IMR-90 (cell line): Measurements from ENCODE around the gene TM4SF18. TPM values are rescaled to one million over a fixed set of nuclear protein-coding genes. Genes with fewer than 3 reads are reported as not detected.

Experiments
- ATAC-seq: fragments of 200-7000 bp; cut with Tn5 transposase; 2 replicates; pipeline ENCODE4 v1.9.1; 2020; ENCODE audit warnings: low read depth, mild to moderate bottlenecking, moderate library complexity
- BruUV-seq: library from RNA; stranded (reverse); fragments of 400-500 nt; replicated peaks from 2 replicates; lab custom pipeline; 2021; lab: Mats Ljungman, UMichigan
- CTCF ChIA-PET: fragments of 300-600 bp; formaldehyde crosslinking; extraction: SDS; loops from one replicate; lab custom pipeline; 2021; ENCODE audit warnings: antibody characterized with exemption; lab: Yijun Ruan, JAX
- POLR2A ChIA-PET: fragments of 300-600 bp; sonication (Branson Sonifier 250); formaldehyde crosslinking; loops from one replicate; lab custom pipeline; 2022; ENCODE audit warnings: antibody characterized with exemption; ENCODE audit not compliant: unreplicated experiment; lab: Charles Lee
- DNase-seq: peaks from one replicate; pipeline ENCODE4 v3.0.0; 2013
- H2AFZ ChIP-seq: replicated peaks from 2 replicates; pipeline ENCODE3; 2013; ENCODE audit warnings: low read length, mild to moderate bottlenecking; ENCODE audit not compliant: poor library complexity
- H2AK5ac ChIP-seq: 2 replicates; pipeline ENCODE4 v1.6.1; 2013; ENCODE audit warnings: low read depth, low read length, inconsistent platforms
- H2AK9ac ChIP-seq: replicated peaks from 2 replicates; pipeline ENCODE3; 2013; ENCODE audit warnings: mild to moderate bottlenecking, low read depth, low read length, moderate library complexity; ENCODE audit not compliant: poor library complexity
- H2BK120ac ChIP-seq: 2 replicates; pipeline ENCODE4 v1.6.1; 2013; ENCODE audit warnings: low read depth, low read length, inconsistent platforms
- H2BK15ac ChIP-seq: 3 replicates; pipeline ENCODE4 v1.6.1; 2013; ENCODE audit warnings: low read depth, low read length, inconsistent platforms
- H2BK20ac ChIP-seq: 2 replicates; pipeline ENCODE4 v1.6.1; 2013; ENCODE audit warnings: low read depth, mild to moderate bottlenecking, inconsistent platforms, low read length, moderate library complexity
- H2BK5ac ChIP-seq: 2 replicates; pipeline ENCODE4 v1.6.1; 2013; ENCODE audit warnings: mild to moderate bottlenecking, low read depth, low read length, inconsistent platforms; ENCODE audit not compliant: poor library complexity, severe bottlenecking
- H3K14ac ChIP-seq: replicated peaks from 2 replicates; pipeline ENCODE4 v1.6.1; 2013; ENCODE audit warnings: low read depth, low read length, inconsistent platforms
- H3K18ac ChIP-seq: 2 replicates; pipeline ENCODE4 v1.6.1; 2013; ENCODE audit warnings: low read depth, low read length, control low read depth
- H3K23ac ChIP-seq: 2 replicates; pipeline ENCODE4 v1.6.1; 2013; ENCODE audit warnings: low read depth, low read length, inconsistent platforms
- H3K27ac ChIP-seq: 2 replicates; pipeline ENCODE4 v1.5.1; 2013; ENCODE audit warnings: mild to moderate bottlenecking, control low read depth, low read length; ENCODE audit not compliant: insufficient read depth
- H3K27me3 ChIP-seq: 2 replicates; pipeline ENCODE4 v1.6.1; 2013; ENCODE audit warnings: low read length; ENCODE audit not compliant: control insufficient read depth, insufficient read depth
- H3K36me3 ChIP-seq: 2 replicates; pipeline ENCODE4 v1.6.1; 2013; ENCODE audit warnings: low read length, mixed read lengths; ENCODE audit not compliant: control insufficient read depth, insufficient read depth
- H3K4ac ChIP-seq: 2 replicates; pipeline ENCODE4 v1.6.1; 2013; ENCODE audit warnings: low read depth, low read length, inconsistent platforms
- H3K4me1 ChIP-seq: 2 replicates; pipeline ENCODE4 v1.6.1; 2013; ENCODE audit warnings: low read length, mixed read lengths; ENCODE audit not compliant: control insufficient read depth, insufficient read depth
- H3K4me2 ChIP-seq: 2 replicates; pipeline ENCODE4 v1.6.1; 2013; ENCODE audit warnings: low read depth, mild to moderate bottlenecking, control low read depth, low read length, moderate library complexity
- H3K4me3 ChIP-seq: 2 replicates; pipeline ENCODE4 v1.5.1; 2013; ENCODE audit warnings: low read depth, mild to moderate bottlenecking, control low read depth, low read length, moderate library complexity; ENCODE audit not compliant: insufficient read depth
- H3K56ac ChIP-seq: 2 replicates; pipeline ENCODE4 v1.6.1; 2013; ENCODE audit warnings: low read length, inconsistent platforms; ENCODE audit not compliant: insufficient read depth; ENCODE audit errors: extremely low read depth
- H3K79me1 ChIP-seq, 2 experiments: 2 replicates each; pipeline ENCODE4 v1.6.1; 2013; ENCODE audit warnings: low read length in 2 of 2, inconsistent platforms in 1 of 2, low read depth in 1 of 2
- H3K9ac ChIP-seq: 2 replicates; pipeline ENCODE4 v1.6.1; 2013; ENCODE audit warnings: low read depth, low read length, control low read depth
- H3K9me1 ChIP-seq: 2 replicates; pipeline ENCODE4 v1.6.1; 2013; ENCODE audit warnings: low read length, inconsistent platforms; ENCODE audit not compliant: insufficient read depth
- H3K9me3 ChIP-seq: 2 replicates; pipeline ENCODE4 v1.6.1; 2013; ENCODE audit warnings: low read length; ENCODE audit not compliant: control insufficient read depth, insufficient read depth
- H4K20me1 ChIP-seq: 2 replicates; pipeline ENCODE4 v1.6.1; 2013; ENCODE audit warnings: low read length, inconsistent platforms; ENCODE audit not compliant: insufficient read depth
- H4K5ac ChIP-seq: 2 replicates; pipeline ENCODE4 v1.6.1; 2013; ENCODE audit warnings: mild to moderate bottlenecking, low read depth, low read length, control low read depth
- H4K8ac ChIP-seq, 2 experiments: 2 replicates each; pipeline ENCODE4 v1.6.1; 2013; ENCODE audit warnings: low read depth in 2 of 2, low read length in 2 of 2, control low read depth in 1 of 2, inconsistent platforms in 1 of 2
- H4K91ac ChIP-seq: 2 replicates; pipeline ENCODE4 v1.6.1; 2013; ENCODE audit warnings: low read depth, low read length, inconsistent platforms; ENCODE audit not compliant: insufficient read depth
- CEBPB ChIP-seq: IDR thresholded peaks from 2 replicates; pipeline ENCODE4 v1.6.1; 2012; ENCODE audit warnings: low read depth, low read length, improper control_type of control experiment
- MXI1 ChIP-seq: IDR thresholded peaks from 2 replicates; pipeline ENCODE4 v1.6.1; 2012; ENCODE audit warnings: low read depth, mild to moderate bottlenecking, low read length, moderate library complexity, borderline replicate concordance
- RFX5 ChIP-seq: IDR thresholded peaks from 2 replicates; pipeline ENCODE4 v1.8.0; 2012; ENCODE audit warnings: low read depth, mild to moderate bottlenecking, low read length, moderate library complexity
- WGBS, 2 experiments: methylation state at CpG; one replicate each; pipeline versions ENCODE4 v1.1.5 to v1.1.7; 2013; ENCODE audit warnings: missing lambda C conversion rate in 2 of 2; ENCODE audit not compliant: insufficient read length in 1 of 2; ENCODE audit errors: extremely low coverage in 2 of 2; 5-methylcytosine and 5-hydroxymethylcytosine counted together
- dilution Hi-C: fragments of 300-500 bp; cut with HindIII; formaldehyde crosslinking; loops from one replicate; pipeline ENCODE4 v1.14.3; 2018; ENCODE audit warnings: low sequenced_read_pairs; ENCODE audit not compliant: unreplicated experiment
- in situ Hi-C: fragments of 300-500 bp; cut with MboI; formaldehyde crosslinking; loops from 3 replicates; pipeline ENCODE4 v1.14.3; 2019; ENCODE audit warnings: low sequenced_read_pairs, inconsistent platforms, mixed read lengths
- intact Hi-C: fragments of 100-400 bp; cut with micrococcal nuclease; formaldehyde crosslinking; loops from 2 replicates; pipeline ENCODE4 v1.10.0; 2022
- polyA plus RNA-seq, 3 experiments: library from polyadenylated mRNA; depleted of rRNA; stranded (reverse); fragments of >200 nt; gene quantifications; 2 replicates each; pipeline ENCODE4 v1.2.3, GENCODE V29; 2012; ENCODE audit warnings: low replicate concordance in 1 of 3
- total RNA-seq: library from RNA; depleted of rRNA; stranded (reverse); fragments of >200 nt; gene quantifications from 2 replicates; pipeline ENCODE4 v1.2.3, GENCODE V29; 2012

TM4SF18 gene
- total and polyA plus RNA-seq, 2 of the 4 experiments (the other 2 are of a cell fraction) = under 0.01 TPM; not detected in 1

DNA sequence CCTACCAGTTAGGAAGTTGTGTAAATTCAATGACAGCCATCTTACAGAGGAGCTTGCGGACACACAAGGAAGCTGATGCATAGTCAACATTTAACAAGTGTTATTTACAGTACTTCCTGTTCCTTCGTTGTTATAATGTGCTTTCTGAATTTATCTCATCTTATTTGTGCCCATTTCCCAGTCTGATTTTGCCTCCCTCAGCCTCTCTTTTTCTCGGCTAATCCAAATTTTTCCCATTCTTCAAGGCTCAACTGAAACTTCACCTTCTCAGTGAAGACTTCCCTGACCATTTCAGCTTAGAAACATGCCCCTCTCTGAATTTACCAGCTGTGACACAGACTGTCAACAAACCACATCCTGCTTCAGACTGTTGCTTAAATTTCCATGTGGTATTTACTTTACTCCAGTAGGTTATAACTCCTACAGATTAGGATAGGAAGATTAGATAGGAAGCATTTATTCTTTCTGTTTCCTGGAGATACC, 56.1 kb downstream of the TM4SF18 start:
- Histone ChIP-seq H3K9me1 (peaks cover 3% of the 10 kb centered on the region; the same call in 1 of the 2 replicates), H3K36me3 (no peaks in the 10 kb centered on the region), H3K4me2 (peak overlapping the region; percentile 46; the same call in 1 of the 2 replicates), H3K18ac (peak overlapping the region; percentile 82; the same call in 1 of the 2 replicates), H3K9ac (no peak overlapping the region), H3K27me3 (no peaks in the 10 kb centered on the region), H3K79me1 (no peaks in the 10 kb centered on the region), H3K9me3 (no peaks in the 10 kb centered on the region), H2AK5ac (peak overlapping the region; percentile 45; the same call in 1 of the 2 replicates), H2BK120ac (peak overlapping the region; percentile 35), H3K56ac (no peak overlapping the region), H2BK5ac (peak overlapping the region; percentile 57), H3K4me3 (no peak overlapping the region), H3K14ac (peak overlapping the region; percentile 84), H3K23ac (peak overlapping the region; percentile 19; the same call in 1 of the 2 replicates), H2AK9ac (no peak overlapping the region), H4K8ac (peak overlapping the region in 1 of 2 experiments; percentile 75; a peak in 2 of 4 replicates), H3K4me1 (peaks cover 4% of the 10 kb centered on the region; the same call in 1 of the 2 replicates), H3K4ac (peak overlapping the region; percentile 78; the same call in 1 of the 2 replicates), H2BK15ac (peak overlapping the region; percentile 74; the same call in 2 of the 3 replicates), H2BK20ac (peak overlapping the region; percentile 18; the same call in 1 of the 2 replicates), H3K27ac (no peak overlapping the region), H4K91ac (0 out of 2 replicates have a peak overlapping the region, but pooled peaks have one; percentile 13), H4K20me1 (no peaks in the 10 kb centered on the region), H4K5ac (peak overlapping the region; percentile 83; the same call in 1 of the 2 replicates), H2AFZ (no peak overlapping the region)
- DNase-seq = peak; percentile 84
- WGBS, 2 experiments = no CpG with 5 or more reads among the region's 3 CpGs
- intact Hi-C loops = no loop called here
- dilution Hi-C loops = no loop called here
- CTCF ChIA-PET = interaction anchor here (0.9 to 1.0 kb wide), 2 partner anchors 157 to 322 kb away, joined by 3 to 5 read pairs; no protein-coding TSS in a partner anchor
- TF ChIP-seq CEBPB (peak; percentile 85), MXI1 (peak; percentile 50; the same call in 1 of the 2 replicates), RFX5 (no peak)
- BruUV-seq = no TSS peak
- POLR2A ChIA-PET = no interaction called here
- in situ Hi-C loops = loop anchor here (5.0 kb wide), 1 partner anchor 205 kb away; no protein-coding TSS in a partner anchor
- peak; percentile 56 for ATAC-seq
